ENCODE data around the gene PSMD13. TPM values are rescaled to one million over a fixed set of nuclear protein-coding genes. Genes with fewer than 3 reads are reported as not detected.

Gene PSMD13
- total and polyA plus RNA-seq, 5 donors from 2014 or later: 99.6 to 276 (median 247) TPM

Other genes with a start within 250 kb of the PSMD13 start
- not detected for gene SCGB1C1, start 43.9 kb upstream of the PSMD13 start, total RNA-seq
- gene SCGB1C1, start 43.9 kb upstream of the PSMD13 start, polyA plus RNA-seq: not detected
- 66.4 TPM for gene BET1L, start 29.6 kb upstream of the PSMD13 start, total RNA-seq
- 10 to 100 TPM; 58.2 to 84.4 (median 64.6) TPM for gene BET1L, start 29.6 kb upstream of the PSMD13 start, polyA plus RNA-seq
- 135 TPM for gene RIC8A, start 29.3 kb upstream of the PSMD13 start, total RNA-seq
- 10 to 100 TPM; 74.1 to 89.7 (median 78.6) TPM for gene RIC8A, start 29.3 kb upstream of the PSMD13 start, polyA plus RNA-seq
- gene SIRT3, start 634 bp upstream of the PSMD13 start, total RNA-seq: 14.2 TPM
- 10 to 100 TPM in 2 of 4 donors, 1 to 10 TPM in 2; 6.9 to 12.4 (median 10.3) TPM for gene SIRT3, start 634 bp upstream of the PSMD13 start, polyA plus RNA-seq
- gene NLRP6, start 41.4 kb downstream of the PSMD13 start, total RNA-seq: 1.8 TPM
- gene NLRP6, start 41.4 kb downstream of the PSMD13 start, polyA plus RNA-seq: 1 to 10 TPM in 3 of 4 donors, under 1 TPM in 1; 0.36 to 4.0 (median 2.4) TPM
- 188 TPM for gene PGGHG, start 52.1 kb downstream of the PSMD13 start, total RNA-seq
- gene PGGHG, start 52.1 kb downstream of the PSMD13 start, polyA plus RNA-seq: 1 to 10 TPM; 1.5 to 2.9 (median 2.5) TPM
- gene IFITM5, start 62.5 kb downstream of the PSMD13 start, total RNA-seq: not detected
- gene IFITM5, start 62.5 kb downstream of the PSMD13 start, polyA plus RNA-seq: not detected
- 376 TPM for gene IFITM2, start 70.8 kb downstream of the PSMD13 start, total RNA-seq
- 1,000 to 10,000 TPM; 1,701 to 2,097 (median 1,858) TPM for gene IFITM2, start 70.8 kb downstream of the PSMD13 start, polyA plus RNA-seq
- 320 TPM for gene IFITM1, start 77.1 kb downstream of the PSMD13 start, total RNA-seq
- 1,000 to 10,000 TPM; 1,249 to 1,544 (median 1,415) TPM for gene IFITM1, start 77.1 kb downstream of the PSMD13 start, polyA plus RNA-seq
- 6.7 TPM for gene IFITM3, start 83.9 kb downstream of the PSMD13 start, total RNA-seq
- gene IFITM3, start 83.9 kb downstream of the PSMD13 start, polyA plus RNA-seq: 10 to 100 TPM in 2 of 4 donors, 1 to 10 TPM in 2; 3.5 to 94.8 (median 42.6) TPM
- gene B4GALNT4, start 132.5 kb downstream of the PSMD13 start, total RNA-seq: 0.99 TPM
- gene B4GALNT4, start 132.5 kb downstream of the PSMD13 start, polyA plus RNA-seq: not detected
- gene PKP3, start 157.2 kb downstream of the PSMD13 start, total RNA-seq: 0.30 TPM
- gene PKP3, start 157.2 kb downstream of the PSMD13 start, polyA plus RNA-seq: under 1 TPM in 3 of 4 donors, not detected in 1; 0.09 to 0.75 (median 0.27) TPM
- 387 TPM for gene SIGIRR, start 178.0 kb downstream of the PSMD13 start, total RNA-seq
- gene SIGIRR, start 178.0 kb downstream of the PSMD13 start, polyA plus RNA-seq: 100 to 1,000 TPM; 213 to 274 (median 220) TPM
- 153 TPM for gene ANO9, start 205.0 kb downstream of the PSMD13 start, total RNA-seq
- 10 to 100 TPM in 3 of 4 donors, 1 to 10 TPM in 1; 8.9 to 16.4 (median 12.3) TPM for gene ANO9, start 205.0 kb downstream of the PSMD13 start, polyA plus RNA-seq
- gene PTDSS2, start 213.3 kb downstream of the PSMD13 start, total RNA-seq: 19.3 TPM
- gene PTDSS2, start 213.3 kb downstream of the PSMD13 start, polyA plus RNA-seq: 1 to 10 TPM; 6.1 to 8.3 (median 6.8) TPM